ENCODE measurements around the gene IL22RA2. TPM values are rescaled to one million over a fixed set of nuclear protein-coding genes. Genes with fewer than 3 reads are reported as not detected.
A peak's percentile ranks its signal among the peaks of the same experiment; 100 is the strongest.

The IL22RA2 gene
- total and polyA plus RNA-seq, 2 of the 13 experiments (the other 11 are each of a cell fraction or from before 2014, with no cell fraction given) = not detected

DNA sequence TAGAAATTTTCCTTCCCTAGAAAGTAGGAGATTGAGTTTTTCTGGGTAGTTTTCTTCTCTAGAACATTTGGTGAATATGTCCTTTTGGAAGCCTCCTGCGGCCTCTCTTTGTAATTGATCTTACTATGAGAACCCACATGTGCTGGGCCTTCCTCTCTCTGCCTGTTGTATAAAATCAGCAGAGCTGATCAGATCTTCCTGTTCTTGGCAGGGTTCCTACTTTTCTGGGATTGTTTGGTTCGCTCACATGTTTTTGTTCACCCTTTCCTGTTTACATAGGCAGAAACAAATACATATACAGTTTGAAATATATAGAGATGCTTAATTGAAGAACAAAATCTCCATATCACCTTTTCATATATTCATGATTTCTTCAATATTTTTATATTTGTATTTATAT lies 57.8 kb downstream of the IL22RA2 start (continued):
- TF ChIP-seq ZNF235 (CRISPR knock-in tag; IDR thresholded peaks at IDR 0.05; ENCODE audit: borderline replicate concordance) (no peak), TEAD2 (CRISPR knock-in tag; IDR thresholded peaks at IDR 0.05) (no peak)
- TF ChIP-seq, protein P1, sequence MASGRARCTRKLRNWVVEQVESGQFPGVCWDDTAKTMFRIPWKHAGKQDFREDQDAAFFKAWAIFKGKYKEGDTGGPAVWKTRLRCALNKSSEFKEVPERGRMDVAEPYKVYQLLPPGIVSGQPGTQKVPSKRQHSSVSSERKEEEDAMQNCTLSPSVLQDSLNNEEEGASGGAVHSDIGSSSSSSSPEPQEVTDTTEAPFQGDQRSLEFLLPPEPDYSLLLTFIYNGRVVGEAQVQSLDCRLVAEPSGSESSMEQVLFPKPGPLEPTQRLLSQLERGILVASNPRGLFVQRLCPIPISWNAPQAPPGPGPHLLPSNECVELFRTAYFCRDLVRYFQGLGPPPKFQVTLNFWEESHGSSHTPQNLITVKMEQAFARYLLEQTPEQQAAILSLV (CRISPR knock-in tag; IDR thresholded peaks at IDR 0.05; ENCODE audit: borderline replicate concordance) = no peak

DNA sequence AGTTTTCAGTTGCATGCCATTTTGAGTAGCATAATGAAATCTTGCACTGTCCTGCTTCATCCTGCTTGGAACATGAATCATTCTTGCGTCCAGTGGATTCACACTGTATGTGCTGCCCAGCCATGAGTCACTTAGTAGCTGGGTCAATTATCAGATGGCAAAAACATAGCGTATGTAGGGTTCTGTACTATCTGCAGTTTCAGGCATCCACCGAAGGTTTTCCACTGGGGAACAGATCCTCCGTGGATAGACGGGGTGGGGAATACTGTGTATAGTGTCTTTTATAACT lies 61.4 kb downstream of the IL22RA2 start:
- DNase-seq (ENCODE audit: low spot score) = no peak
- ChIA-PET CTCF (ENCODE audit: low intra/inter-chr PET ratio, low total read pairs) (no interaction called here), POLR2A (no interaction called here)
- Histone ChIP-seq H4K20me1 (ENCODE audit: insufficient read depth, low read length) (no peaks in the 10 kb centered on the region), H3K9ac (ENCODE audit: insufficient read depth, low read depth, low read length) (no peak overlapping the region), H3K4me1 (ENCODE audit: insufficient read depth, low read length) (peaks cover 6% of the 10 kb centered on the region), H3K9me3 (ENCODE audit: low read length) (peaks cover 14% of the 10 kb centered on the region; the same call in 1 of the 2 replicates), H2AFZ (ENCODE audit: low read length) (no peak overlapping the region), H3K4me2 (ENCODE audit: low read depth, low read length) (no peak overlapping the region), H3K79me2 (ENCODE audit: insufficient read depth, low read length) (no peaks in the 10 kb centered on the region), H3K27me3 (ENCODE audit: control insufficient read depth in 1 of 2, insufficient read depth in 2 of 2, low read length in 2 of 2) (no peaks in the 10 kb centered on the region; a peak in 1 of 5 replicates), H3K27ac (ENCODE audit: extremely low read length, insufficient read depth, low read length) (no peak overlapping the region), H3K36me3 (replicated peaks in 1 of 2; ENCODE audit: control insufficient read depth in 1 of 2, insufficient read depth in 2 of 2, low read length in 2 of 2) (no peaks in the 10 kb centered on the region), H3K4me3 (replicated peaks in 1 of 3; ENCODE audit: insufficient read depth in 1 of 3, low read depth in 2 of 3, low read length in 3 of 3) (no peak overlapping the region)
- in situ Hi-C loops (cut with HindIII; ENCODE audit: extremely low pct_ligation_motif_present, low pct_unique_long_range_greater_than_20kb) = no loop called here
- intact Hi-C loops (cut with micrococcal nuclease; ENCODE audit: unreplicated experiment) = no loop called here
- 0 out of 3 replicates have a peak, but pooled peaks have one; percentile 32 for ATAC-seq
- FAIRE-seq = no peak
- 19% methylated on average over 5 of the region's 5 CpGs for WGBS (ENCODE audit: low lambda C conversion rate)
- no TSS peak for BruUV-seq (replicated peaks)
- TF ChIP-seq RBAK (CRISPR knock-in tag; IDR thresholded peaks at IDR 0.05) = no peak
- TF ChIP-seq, protein P2, sequence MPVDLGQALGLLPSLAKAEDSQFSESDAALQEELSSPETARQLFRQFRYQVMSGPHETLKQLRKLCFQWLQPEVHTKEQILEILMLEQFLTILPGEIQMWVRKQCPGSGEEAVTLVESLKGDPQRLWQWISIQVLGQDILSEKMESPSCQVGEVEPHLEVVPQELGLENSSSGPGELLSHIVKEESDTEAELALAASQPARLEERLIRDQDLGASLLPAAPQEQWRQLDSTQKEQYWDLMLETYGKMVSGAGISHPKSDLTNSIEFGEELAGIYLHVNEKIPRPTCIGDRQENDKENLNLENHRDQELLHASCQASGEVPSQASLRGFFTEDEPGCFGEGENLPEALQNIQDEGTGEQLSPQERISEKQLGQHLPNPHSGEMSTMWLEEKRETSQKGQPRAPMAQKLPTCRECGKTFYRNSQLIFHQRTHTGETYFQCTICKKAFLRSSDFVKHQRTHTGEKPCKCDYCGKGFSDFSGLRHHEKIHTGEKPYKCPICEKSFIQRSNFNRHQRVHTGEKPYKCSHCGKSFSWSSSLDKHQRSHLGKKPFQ (CRISPR knock-in tag; IDR thresholded peaks at IDR 0.05; ENCODE audit: insufficient replicate concordance) = no peak
- TF ChIP-seq, protein P3, sequence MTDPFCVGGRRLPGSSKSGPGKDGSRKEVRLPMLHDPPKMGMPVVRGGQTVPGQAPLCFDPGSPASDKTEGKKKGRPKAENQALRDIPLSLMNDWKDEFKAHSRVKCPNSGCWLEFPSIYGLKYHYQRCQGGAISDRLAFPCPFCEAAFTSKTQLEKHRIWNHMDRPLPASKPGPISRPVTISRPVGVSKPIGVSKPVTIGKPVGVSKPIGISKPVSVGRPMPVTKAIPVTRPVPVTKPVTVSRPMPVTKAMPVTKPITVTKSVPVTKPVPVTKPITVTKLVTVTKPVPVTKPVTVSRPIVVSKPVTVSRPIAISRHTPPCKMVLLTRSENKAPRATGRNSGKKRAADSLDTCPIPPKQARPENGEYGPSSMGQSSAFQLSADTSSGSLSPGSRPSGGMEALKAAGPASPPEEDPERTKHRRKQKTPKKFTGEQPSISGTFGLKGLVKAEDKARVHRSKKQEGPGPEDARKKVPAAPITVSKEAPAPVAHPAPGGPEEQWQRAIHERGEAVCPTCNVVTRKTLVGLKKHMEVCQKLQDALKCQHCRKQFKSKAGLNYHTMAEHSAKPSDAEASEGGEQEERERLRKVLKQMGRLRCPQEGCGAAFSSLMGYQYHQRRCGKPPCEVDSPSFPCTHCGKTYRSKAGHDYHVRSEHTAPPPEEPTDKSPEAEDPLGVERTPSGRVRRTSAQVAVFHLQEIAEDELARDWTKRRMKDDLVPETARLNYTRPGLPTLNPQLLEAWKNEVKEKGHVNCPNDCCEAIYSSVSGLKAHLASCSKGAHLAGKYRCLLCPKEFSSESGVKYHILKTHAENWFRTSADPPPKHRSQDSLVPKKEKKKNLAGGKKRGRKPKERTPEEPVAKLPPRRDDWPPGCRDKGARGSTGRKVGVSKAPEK (CRISPR knock-in tag; IDR thresholded peaks at IDR 0.05; ENCODE audit: borderline replicate concordance) = no peak
- no peak for TF ChIP-seq ZNF180 (CRISPR knock-in tag; IDR thresholded peaks at IDR 0.05; ENCODE audit: borderline replicate concordance, low read depth)
- TF ChIP-seq, protein P4, sequence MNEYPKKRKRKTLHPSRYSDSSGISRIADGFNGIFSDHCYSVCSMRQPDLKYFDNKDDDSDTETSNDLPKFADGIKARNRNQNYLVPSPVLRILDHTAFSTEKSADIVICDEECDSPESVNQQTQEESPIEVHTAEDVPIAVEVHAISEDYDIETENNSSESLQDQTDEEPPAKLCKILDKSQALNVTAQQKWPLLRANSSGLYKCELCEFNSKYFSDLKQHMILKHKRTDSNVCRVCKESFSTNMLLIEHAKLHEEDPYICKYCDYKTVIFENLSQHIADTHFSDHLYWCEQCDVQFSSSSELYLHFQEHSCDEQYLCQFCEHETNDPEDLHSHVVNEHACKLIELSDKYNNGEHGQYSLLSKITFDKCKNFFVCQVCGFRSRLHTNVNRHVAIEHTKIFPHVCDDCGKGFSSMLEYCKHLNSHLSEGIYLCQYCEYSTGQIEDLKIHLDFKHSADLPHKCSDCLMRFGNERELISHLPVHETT (CRISPR knock-in tag; conservative IDR thresholded peaks at IDR 0.05) = no peak
- no peak for TF ChIP-seq TSC22D2 (CRISPR knock-in tag; IDR thresholded peaks at IDR 0.05; ENCODE audit: borderline replicate concordance)
- no peak for TF ChIP-seq NONO (IDR thresholded peaks at IDR 0.05)
- TF ChIP-seq NONO (CRISPR knock-in tag; conservative IDR thresholded peaks at IDR 0.05) = no peak
- TF ChIP-seq ZKSCAN1 (IDR thresholded peaks at IDR 0.05; ENCODE audit: low read length) = no peak
- no peak for TF ChIP-seq SRSF9 (IDR thresholded peaks at IDR 0.05; ENCODE audit: borderline replicate concordance, insufficient read depth, low read depth, low read length, poor library complexity, severe bottlenecking)
- no peak for TF ChIP-seq ZC3H13 (CRISPR knock-in tag; IDR thresholded peaks at IDR 0.05)
- TF ChIP-seq NFE2 (CRISPR knock-in tag; IDR thresholded peaks at IDR 0.05) = no peak
- no peak for TF ChIP-seq SALL1 (CRISPR knock-in tag; IDR thresholded peaks at IDR 0.05)
- TF ChIP-seq ZNF354B (CRISPR knock-in tag; IDR thresholded peaks at IDR 0.05) = no peak

Data from HepG2 (cell line).